Measurements from ENCODE around the gene PLEKHM3. TPM values are rescaled to one million over a fixed set of nuclear protein-coding genes. Genes with fewer than 3 reads are reported as not detected.
A peak's percentile ranks its signal among the peaks of the same experiment; 100 is the strongest.

PLEKHM3 gene
- total and polyA plus RNA-seq, 2 of the 13 experiments (the other 11 are each of a cell fraction or from before 2014, with no cell fraction given), result 4.5 to 4.7 TPM

DNA sequence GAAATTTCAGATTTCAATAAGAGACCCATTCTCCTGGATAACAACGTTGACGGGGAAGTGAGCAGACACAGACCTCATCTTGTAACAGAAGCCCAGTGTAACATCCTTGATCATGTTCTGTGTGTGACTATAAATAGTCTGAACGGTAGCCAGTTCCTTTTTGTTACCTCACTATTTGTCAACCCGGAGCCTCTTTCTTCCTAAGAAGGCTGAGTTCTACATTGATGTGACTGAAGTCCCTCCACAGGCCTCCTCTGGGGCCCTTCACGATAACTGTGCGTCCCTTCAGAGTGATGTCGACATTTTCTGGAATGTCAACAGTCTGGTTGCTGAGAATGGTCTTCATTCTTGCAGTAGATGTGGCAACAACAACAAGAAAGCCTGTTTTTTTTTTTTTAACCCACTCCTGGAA lies 6.3 kb upstream of the PLEKHM3 start (continued):
- TF ChIP-seq AGO1 (IDR thresholded peaks at IDR 0.05; ENCODE audit: low read depth, low read length, poor library complexity, severe bottlenecking) (no peak), SP5 (CRISPR knock-in tag; IDR thresholded peaks at IDR 0.05; ENCODE audit: borderline replicate concordance, low read depth) (no peak), NCOA2 (CRISPR knock-in tag; IDR thresholded peaks at IDR 0.05) (peak; percentile 93), HIVEP1 (CRISPR knock-in tag; IDR thresholded peaks at IDR 0.05) (no peak), PLRG1 (conservative IDR thresholded peaks at IDR 0.05) (no peak), TCF7L2 (IDR thresholded peaks at IDR 0.05; ENCODE audit: low read depth, low read length) (no peak), NR2F1 (CRISPR knock-in tag; IDR thresholded peaks at IDR 0.05) (no peak), HDAC1 (CRISPR knock-in tag; IDR thresholded peaks at IDR 0.05) (peak; percentile 50; the same call in 1 of the 2 replicates), ZNF883 (CRISPR knock-in tag; IDR thresholded peaks at IDR 0.05; ENCODE audit: not compliant biosample characterization) (no peak), POLR2AphosphoS5 (IDR thresholded peaks at IDR 0.05; ENCODE audit: low read depth, low read length) (no peak), XRCC5 (optimal IDR thresholded peaks at IDR 0.05; ENCODE audit: low read length) (no peak), TBP (CRISPR knock-in tag; IDR thresholded peaks at IDR 0.05) (no peak), ZC3H4 (CRISPR knock-in tag; IDR thresholded peaks at IDR 0.05; ENCODE audit: borderline replicate concordance) (no peak), KLF15 (CRISPR knock-in tag; IDR thresholded peaks at IDR 0.05; ENCODE audit: borderline replicate concordance) (no peak), ZSCAN30 (CRISPR knock-in tag; IDR thresholded peaks at IDR 0.05) (no peak), YY1 (IDR thresholded peaks at IDR 0.05; ENCODE audit: insufficient read depth, insufficient replicate concordance, low read depth, low read length) (peak; percentile 22)
- TF ChIP-seq, protein P1, sequence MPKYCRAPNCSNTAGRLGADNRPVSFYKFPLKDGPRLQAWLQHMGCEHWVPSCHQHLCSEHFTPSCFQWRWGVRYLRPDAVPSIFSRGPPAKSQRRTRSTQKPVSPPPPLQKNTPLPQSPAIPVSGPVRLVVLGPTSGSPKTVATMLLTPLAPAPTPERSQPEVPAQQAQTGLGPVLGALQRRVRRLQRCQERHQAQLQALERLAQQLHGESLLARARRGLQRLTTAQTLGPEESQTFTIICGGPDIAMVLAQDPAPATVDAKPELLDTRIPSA (CRISPR knock-in tag; IDR thresholded peaks at IDR 0.05; ENCODE audit: borderline replicate concordance), result no peak
- TF ChIP-seq, protein P2, sequence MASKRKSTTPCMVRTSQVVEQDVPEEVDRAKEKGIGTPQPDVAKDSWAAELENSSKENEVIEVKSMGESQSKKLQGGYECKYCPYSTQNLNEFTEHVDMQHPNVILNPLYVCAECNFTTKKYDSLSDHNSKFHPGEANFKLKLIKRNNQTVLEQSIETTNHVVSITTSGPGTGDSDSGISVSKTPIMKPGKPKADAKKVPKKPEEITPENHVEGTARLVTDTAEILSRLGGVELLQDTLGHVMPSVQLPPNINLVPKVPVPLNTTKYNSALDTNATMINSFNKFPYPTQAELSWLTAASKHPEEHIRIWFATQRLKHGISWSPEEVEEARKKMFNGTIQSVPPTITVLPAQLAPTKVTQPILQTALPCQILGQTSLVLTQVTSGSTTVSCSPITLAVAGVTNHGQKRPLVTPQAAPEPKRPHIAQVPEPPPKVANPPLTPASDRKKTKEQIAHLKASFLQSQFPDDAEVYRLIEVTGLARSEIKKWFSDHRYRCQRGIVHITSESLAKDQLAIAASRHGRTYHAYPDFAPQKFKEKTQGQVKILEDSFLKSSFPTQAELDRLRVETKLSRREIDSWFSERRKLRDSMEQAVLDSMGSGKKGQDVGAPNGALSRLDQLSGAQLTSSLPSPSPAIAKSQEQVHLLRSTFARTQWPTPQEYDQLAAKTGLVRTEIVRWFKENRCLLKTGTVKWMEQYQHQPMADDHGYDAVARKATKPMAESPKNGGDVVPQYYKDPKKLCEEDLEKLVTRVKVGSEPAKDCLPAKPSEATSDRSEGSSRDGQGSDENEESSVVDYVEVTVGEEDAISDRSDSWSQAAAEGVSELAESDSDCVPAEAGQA (IDR thresholded peaks at IDR 0.05; ENCODE audit: low read depth), result no peak
- TF ChIP-seq, protein P2 (CRISPR knock-in tag; IDR thresholded peaks at IDR 0.05; ENCODE audit: borderline replicate concordance), result no peak
- TF ChIP-seq, protein P3, sequence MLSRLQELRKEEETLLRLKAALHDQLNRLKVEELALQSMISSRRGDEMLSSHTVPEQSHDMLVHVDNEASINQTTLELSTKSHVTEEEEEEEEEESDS (CRISPR knock-in tag; IDR thresholded peaks at IDR 0.05; ENCODE audit: borderline replicate concordance), result no peak
- TF ChIP-seq, protein P4, sequence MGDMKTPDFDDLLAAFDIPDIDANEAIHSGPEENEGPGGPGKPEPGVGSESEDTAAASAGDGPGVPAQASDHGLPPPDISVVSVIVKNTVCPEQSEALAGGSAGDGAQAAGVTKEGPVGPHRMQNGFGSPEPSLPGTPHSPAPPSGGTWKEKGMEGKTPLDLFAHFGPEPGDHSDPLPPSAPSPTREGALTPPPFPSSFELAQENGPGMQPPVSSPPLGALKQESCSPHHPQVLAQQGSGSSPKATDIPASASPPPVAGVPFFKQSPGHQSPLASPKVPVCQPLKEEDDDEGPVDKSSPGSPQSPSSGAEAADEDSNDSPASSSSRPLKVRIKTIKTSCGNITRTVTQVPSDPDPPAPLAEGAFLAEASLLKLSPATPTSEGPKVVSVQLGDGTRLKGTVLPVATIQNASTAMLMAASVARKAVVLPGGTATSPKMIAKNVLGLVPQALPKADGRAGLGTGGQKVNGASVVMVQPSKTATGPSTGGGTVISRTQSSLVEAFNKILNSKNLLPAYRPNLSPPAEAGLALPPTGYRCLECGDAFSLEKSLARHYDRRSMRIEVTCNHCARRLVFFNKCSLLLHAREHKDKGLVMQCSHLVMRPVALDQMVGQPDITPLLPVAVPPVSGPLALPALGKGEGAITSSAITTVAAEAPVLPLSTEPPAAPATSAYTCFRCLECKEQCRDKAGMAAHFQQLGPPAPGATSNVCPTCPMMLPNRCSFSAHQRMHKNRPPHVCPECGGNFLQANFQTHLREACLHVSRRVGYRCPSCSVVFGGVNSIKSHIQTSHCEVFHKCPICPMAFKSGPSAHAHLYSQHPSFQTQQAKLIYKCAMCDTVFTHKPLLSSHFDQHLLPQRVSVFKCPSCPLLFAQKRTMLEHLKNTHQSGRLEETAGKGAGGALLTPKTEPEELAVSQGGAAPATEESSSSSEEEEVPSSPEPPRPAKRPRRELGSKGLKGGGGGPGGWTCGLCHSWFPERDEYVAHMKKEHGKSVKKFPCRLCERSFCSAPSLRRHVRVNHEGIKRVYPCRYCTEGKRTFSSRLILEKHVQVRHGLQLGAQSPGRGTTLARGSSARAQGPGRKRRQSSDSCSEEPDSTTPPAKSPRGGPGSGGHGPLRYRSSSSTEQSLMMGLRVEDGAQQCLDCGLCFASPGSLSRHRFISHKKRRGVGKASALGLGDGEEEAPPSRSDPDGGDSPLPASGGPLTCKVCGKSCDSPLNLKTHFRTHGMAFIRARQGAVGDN (CRISPR knock-in tag; IDR thresholded peaks at IDR 0.05), result no peak

All from HepG2 (cell line).